ENCODE measurements around the gene MELTF. TPM values are rescaled to one million over a fixed set of nuclear protein-coding genes. Genes with fewer than 3 reads are reported as not detected.

The MELTF gene
- polyA plus RNA-seq, 1 experiment, result 1.8 TPM

DNA sequence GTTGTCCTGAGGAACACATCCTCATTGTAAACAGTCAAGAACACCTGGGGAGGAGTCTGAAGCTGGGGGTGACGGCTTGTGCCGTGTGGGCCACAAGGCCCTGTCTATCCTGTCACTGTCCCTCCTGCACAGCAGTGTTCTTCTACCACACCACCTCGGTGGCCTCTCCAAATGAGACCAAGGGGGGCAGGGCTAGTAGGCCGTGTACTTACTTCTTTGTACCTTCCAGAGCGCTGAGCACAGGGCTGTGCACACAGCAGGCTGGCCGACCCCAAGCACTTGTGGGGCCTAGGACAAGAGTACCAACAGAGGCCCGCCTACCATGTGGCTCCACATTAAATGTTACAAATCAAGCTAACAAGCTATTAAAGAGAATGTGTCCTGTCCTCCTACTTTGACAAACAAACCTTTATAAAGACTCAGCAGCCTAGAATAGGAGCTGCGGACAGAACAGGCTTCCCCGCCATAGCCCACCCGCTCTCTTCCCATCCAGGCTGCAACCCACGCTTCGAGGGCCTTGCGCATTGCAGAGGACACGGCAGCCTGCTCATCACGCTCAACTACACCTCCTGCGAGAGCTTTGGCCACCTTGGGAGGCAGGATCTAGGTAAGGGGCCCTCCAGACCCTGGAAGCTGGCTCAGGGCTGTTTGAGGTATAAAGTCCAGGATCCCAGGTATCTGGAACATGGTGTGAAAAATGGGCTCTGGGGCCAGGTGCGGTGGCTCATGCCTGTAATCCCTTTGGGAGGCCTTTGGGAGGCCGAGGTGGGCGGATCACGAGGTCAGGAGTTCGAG is 30.5 kb downstream of the MELTF start:
- Histone ChIP-seq H3K27me3 (ENCODE audit: control insufficient read depth, insufficient read depth, low read length) (no peaks in the 10 kb centered on the region), H3K36me3 (ENCODE audit: control insufficient read depth, insufficient read depth, low read length) (no peaks in the 10 kb centered on the region), H3K4me3 (ENCODE audit: low read depth, low read length) (no peak overlapping the region)
- no peak for DNase-seq (ENCODE audit: low read depth)
- TF ChIP-seq, protein P1, sequence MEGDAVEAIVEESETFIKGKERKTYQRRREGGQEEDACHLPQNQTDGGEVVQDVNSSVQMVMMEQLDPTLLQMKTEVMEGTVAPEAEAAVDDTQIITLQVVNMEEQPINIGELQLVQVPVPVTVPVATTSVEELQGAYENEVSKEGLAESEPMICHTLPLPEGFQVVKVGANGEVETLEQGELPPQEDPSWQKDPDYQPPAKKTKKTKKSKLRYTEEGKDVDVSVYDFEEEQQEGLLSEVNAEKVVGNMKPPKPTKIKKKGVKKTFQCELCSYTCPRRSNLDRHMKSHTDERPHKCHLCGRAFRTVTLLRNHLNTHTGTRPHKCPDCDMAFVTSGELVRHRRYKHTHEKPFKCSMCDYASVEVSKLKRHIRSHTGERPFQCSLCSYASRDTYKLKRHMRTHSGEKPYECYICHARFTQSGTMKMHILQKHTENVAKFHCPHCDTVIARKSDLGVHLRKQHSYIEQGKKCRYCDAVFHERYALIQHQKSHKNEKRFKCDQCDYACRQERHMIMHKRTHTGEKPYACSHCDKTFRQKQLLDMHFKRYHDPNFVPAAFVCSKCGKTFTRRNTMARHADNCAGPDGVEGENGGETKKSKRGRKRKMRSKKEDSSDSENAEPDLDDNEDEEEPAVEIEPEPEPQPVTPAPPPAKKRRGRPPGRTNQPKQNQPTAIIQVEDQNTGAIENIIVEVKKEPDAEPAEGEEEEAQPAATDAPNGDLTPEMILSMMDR (IDR thresholded peaks at IDR 0.05; ENCODE audit: insufficient read depth, low read depth, low read length), result no peak
- POLR2A ChIA-PET, result no interaction called here
- CTCF ChIA-PET, result interaction anchor here (1.3 kb wide), 2 partner anchors 12 to 33 kb away, joined by 3 read pairs; no protein-coding TSS in a partner anchor

DNA sequence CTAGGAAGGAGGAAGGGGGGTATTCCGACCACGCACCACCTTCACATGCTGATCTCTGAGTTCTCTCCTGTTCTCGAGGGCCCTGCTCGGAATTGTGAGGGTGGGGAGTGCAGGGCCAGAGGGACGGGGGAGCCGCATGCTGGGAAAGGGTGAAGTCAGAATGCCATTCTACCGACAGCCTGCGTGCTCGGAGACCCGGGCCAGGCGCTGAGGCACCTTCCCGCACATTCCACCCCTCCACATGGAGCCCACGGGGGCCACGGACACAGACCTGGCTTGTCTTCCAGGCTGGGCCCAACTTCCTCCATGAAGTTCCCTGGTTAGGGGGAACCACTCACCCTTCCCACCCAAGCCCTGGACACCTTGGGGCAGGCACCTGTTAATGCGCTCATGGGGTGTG is 32.3 kb downstream of the MELTF start:
- ChIA-PET CTCF (interaction anchor here (0.6 to 1.4 kb wide), 4 partner anchors 10 to 47 kb away, joined by 3 to 5 read pairs (median 4); partner anchors contain the start of gene MELTF), POLR2A (no interaction called here)
- Histone ChIP-seq H3K36me3 (ENCODE audit: control insufficient read depth, insufficient read depth, low read length) (no peaks in the 10 kb centered on the region), H3K4me3 (ENCODE audit: low read depth, low read length) (no peak overlapping the region), H3K27me3 (ENCODE audit: control insufficient read depth, insufficient read depth, low read length) (no peaks in the 10 kb centered on the region)
- TF ChIP-seq, protein P1 (IDR thresholded peaks at IDR 0.05; ENCODE audit: insufficient read depth, low read depth, low read length), result no peak
- DNase-seq (ENCODE audit: low read depth), result no peak

DNA sequence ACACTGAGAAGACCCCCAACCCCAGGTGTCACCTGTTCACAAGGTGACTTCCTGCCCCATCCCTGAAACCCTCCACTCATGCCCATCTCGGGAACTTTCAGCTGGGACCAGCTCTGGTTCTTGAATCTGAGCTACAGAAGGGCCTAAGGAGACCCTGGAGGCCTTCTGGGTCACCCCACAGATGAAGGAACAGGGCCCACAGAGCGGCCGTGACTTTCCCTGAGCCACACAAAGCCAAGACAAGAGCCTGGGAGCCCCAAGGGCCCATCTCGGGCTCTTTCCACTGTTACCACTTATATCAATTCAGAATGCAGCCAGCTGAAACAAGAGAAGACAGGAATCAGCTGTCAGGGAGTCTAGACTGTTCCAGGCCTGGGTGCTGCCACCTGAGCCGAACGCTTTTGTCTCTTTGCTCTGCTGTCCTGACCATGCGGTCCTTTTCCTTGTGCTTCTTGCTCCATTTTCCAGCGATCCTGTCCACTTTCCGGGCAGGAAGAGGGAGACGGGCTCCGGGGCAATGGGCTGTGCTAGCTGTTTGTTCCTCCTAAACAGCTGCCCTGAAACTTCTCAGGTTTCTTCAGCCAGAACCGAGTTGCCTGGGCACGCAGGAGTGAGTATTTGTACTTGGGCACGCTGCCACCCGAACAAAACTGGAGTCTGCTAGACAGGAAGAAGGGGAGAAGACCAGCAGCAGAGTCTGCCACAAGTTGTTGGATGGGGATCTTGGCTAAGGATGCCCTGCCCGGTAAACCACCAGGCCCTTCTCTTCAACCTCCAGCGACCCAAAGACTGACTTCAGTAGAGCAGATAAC is 33.0 kb downstream of the MELTF start:
- H3K4me3 ChIP-seq (ENCODE audit: low read depth, low read length), result no peak overlapping the region
- POLR2A ChIA-PET, result no interaction called here
- H3K27me3 ChIP-seq (ENCODE audit: control insufficient read depth, insufficient read depth, low read length), result no peaks in the 10 kb centered on the region
- DNase-seq (ENCODE audit: low read depth), result no peak
- H3K36me3 ChIP-seq (ENCODE audit: control insufficient read depth, insufficient read depth, low read length), result no peaks in the 10 kb centered on the region
- CTCF ChIA-PET, result interaction anchor here (1.4 kb wide), 1 partner anchor 33 kb away, joined by 5 read pairs; the partner anchor contains the start of gene MELTF
- TF ChIP-seq, protein P1 (IDR thresholded peaks at IDR 0.05; ENCODE audit: insufficient read depth, low read depth, low read length), result no peak

DNA sequence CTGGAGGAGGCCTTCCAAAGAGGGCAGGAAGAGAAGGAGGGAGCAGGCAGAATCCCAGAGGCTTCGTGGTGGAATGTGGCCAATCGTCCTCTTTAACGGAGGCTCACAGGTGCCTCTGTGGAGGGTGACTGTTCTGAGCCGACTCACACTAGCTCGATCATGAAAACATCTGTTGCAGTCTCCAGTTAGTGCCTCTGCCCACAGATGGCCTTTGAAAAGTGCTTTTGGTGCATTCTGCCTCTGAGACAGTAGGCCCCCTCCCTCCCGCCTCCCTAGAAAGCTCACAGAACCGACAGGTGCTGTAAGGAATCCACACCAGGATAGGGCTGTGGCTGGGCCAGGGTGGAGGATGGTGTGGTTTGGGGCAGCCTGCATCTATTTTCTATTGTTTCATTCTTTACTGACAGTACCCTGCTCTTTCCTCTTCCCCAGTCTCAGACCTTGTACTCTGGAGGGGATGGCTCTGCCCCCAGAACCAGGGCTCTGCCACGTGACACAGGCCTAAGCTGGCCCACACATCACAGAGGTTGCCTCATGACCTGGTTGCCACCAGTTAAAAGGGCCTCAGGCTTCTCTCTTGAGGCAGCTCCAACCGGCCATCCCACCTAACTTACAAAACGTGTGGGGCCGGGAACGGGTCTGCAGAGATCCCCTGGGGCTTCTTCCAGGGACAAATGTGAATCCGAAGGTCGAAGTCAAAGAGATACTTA is 33.8 kb downstream of the MELTF start:
- no peak for DNase-seq (ENCODE audit: low read depth)
- POLR2A ChIA-PET, result no interaction called here

More for the DNA sequence above, 33.8 kb downstream of the MELTF start:
- CTCF ChIA-PET, result no interaction called here
- Histone ChIP-seq H3K36me3 (ENCODE audit: control insufficient read depth, insufficient read depth, low read length) (no peaks in the 10 kb centered on the region), H3K4me3 (ENCODE audit: low read depth, low read length) (no peak overlapping the region), H3K27me3 (ENCODE audit: control insufficient read depth, insufficient read depth, low read length) (no peaks in the 10 kb centered on the region; the same call in 1 of the 2 replicates)
- TF ChIP-seq, protein P1 (IDR thresholded peaks at IDR 0.05; ENCODE audit: insufficient read depth, low read depth, low read length), result no peak

Data from BJ (cell line).